Liver (tissue), 9 donors: ENCODE measurements around the gene EXOC6B. TPM values are rescaled to one million over a fixed set of nuclear protein-coding genes. Genes with fewer than 3 reads are reported as not detected.

Experiments
- DNase-seq: peaks from one replicate; pipeline ENCODE4 v3.0.0-alpha.2; 2017; ENCODE audit warnings: low spot score
- H3K27ac ChIP-seq, 2 donors: one replicate each; pipeline ENCODE4 v1.7.0; 2013; ENCODE audit warnings: inconsistent platforms in 2 of 2, low read length in 2 of 2, control low read depth in 1 of 2, low read depth in 1 of 2, mild to moderate bottlenecking in 1 of 2
- H3K27me3 ChIP-seq, 4 donors: one replicate each; pipeline versions ENCODE4 v1.6.1 to v1.7.0; 2013; ENCODE audit warnings: low read length in 3 of 4, inconsistent platforms in 1 of 4, mild to moderate bottlenecking in 1 of 4, moderate library complexity in 1 of 4; ENCODE audit not compliant: control insufficient read depth in 4 of 4, insufficient read depth in 4 of 4
- H3K36me3 ChIP-seq, 4 donors: one replicate each; pipeline versions ENCODE4 v1.6.1 to v1.7.0; 2013; ENCODE audit warnings: low read length in 3 of 4, mild to moderate bottlenecking in 3 of 4, low read depth in 1 of 4, moderate library complexity in 1 of 4; ENCODE audit not compliant: control insufficient read depth in 4 of 4, insufficient read depth in 3 of 4
- H3K4me1 ChIP-seq, 4 donors: one replicate each; pipeline versions ENCODE4 v1.6.1 to v1.7.0; 2013; ENCODE audit warnings: low read length in 3 of 4, mild to moderate bottlenecking in 3 of 4, moderate library complexity in 1 of 4; ENCODE audit not compliant: control insufficient read depth in 4 of 4, insufficient read depth in 4 of 4
- H3K4me3 ChIP-seq, 3 donors: one replicate each; pipeline versions ENCODE4 v1.6.1 to v1.7.0; 2013; ENCODE audit warnings: low read length in 3 of 3, control low read depth in 1 of 3, low read depth in 1 of 3, mild to moderate bottlenecking in 1 of 3
- H3K9ac ChIP-seq, 2 donors: one replicate each; pipeline ENCODE4 v1.7.0; 2013; ENCODE audit warnings: low read length in 2 of 2, mild to moderate bottlenecking in 2 of 2, moderate library complexity in 2 of 2, control low read depth in 1 of 2, low read depth in 1 of 2
- H3K9me3 ChIP-seq, 4 donors: one replicate each; pipeline versions ENCODE4 v1.6.1 to v1.7.0; 2013; ENCODE audit warnings: low read length in 3 of 4; ENCODE audit not compliant: control insufficient read depth in 4 of 4
- EGR1 ChIP-seq, 2 donors: IDR thresholded peaks; 2 replicates each; pipeline ENCODE4 v1.6.1; 2016 to 2018; ENCODE audit warnings: antibody characterized with exemption in 2 of 2, low read depth in 2 of 2
- FOXA1 ChIP-seq: IDR thresholded peaks from 2 replicates; pipeline ENCODE4 v1.6.1; 2016; ENCODE audit warnings: antibody characterized with exemption
- FOXA2 ChIP-seq: IDR thresholded peaks from 2 replicates; pipeline ENCODE4 v1.6.1; 2016; ENCODE audit warnings: antibody characterized with exemption
- GABPA ChIP-seq, 2 donors: IDR thresholded peaks in 1 of 2; conservative IDR thresholded peaks in 1 of 2; 2 replicates each; pipeline ENCODE4 v1.6.1; 2016; ENCODE audit warnings: antibody characterized with exemption in 2 of 2, mild to moderate bottlenecking in 1 of 2, moderate library complexity in 1 of 2
- HNF4A ChIP-seq, 2 donors: conservative IDR thresholded peaks; 2 replicates each; pipeline ENCODE4 v1.6.1; 2016; ENCODE audit warnings: antibody characterized with exemption in 2 of 2, mild to moderate bottlenecking in 2 of 2
- JUND ChIP-seq, 2 donors: IDR thresholded peaks; 2 replicates each; pipeline ENCODE4 v1.6.1; 2016; ENCODE audit warnings: antibody characterized with exemption in 2 of 2
- MAX ChIP-seq: IDR thresholded peaks from 2 replicates; pipeline ENCODE4 v1.6.1; 2016; ENCODE audit warnings: antibody characterized with exemption
- NR2F2 ChIP-seq: IDR thresholded peaks from 2 replicates; pipeline ENCODE4 v1.6.1; 2016; ENCODE audit warnings: antibody characterized with exemption
- REST ChIP-seq: IDR thresholded peaks from 2 replicates; pipeline ENCODE4 v1.6.1; 2016; ENCODE audit warnings: antibody characterized with exemption, mild to moderate bottlenecking
- RXRA ChIP-seq, 2 donors: IDR thresholded peaks; 2 replicates each; pipeline ENCODE4 v1.6.1; 2017 to 2018; ENCODE audit warnings: antibody characterized with exemption in 2 of 2, mild to moderate bottlenecking in 1 of 2
- SP1 ChIP-seq: IDR thresholded peaks from 2 replicates; pipeline ENCODE4 v1.6.1; 2018; ENCODE audit warnings: antibody characterized with exemption, mild to moderate bottlenecking
- YY1 ChIP-seq: IDR thresholded peaks from 2 replicates; pipeline ENCODE4 v1.6.1; 2016; ENCODE audit warnings: antibody characterized with exemption, mild to moderate bottlenecking
- ZBTB33 ChIP-seq: IDR thresholded peaks from 2 replicates; pipeline ENCODE4 v1.6.1; 2016; ENCODE audit warnings: antibody characterized with exemption
- WGBS: extraction: QIAGEN DNeasy Blood & Tissue Kit; methylation state at CpG from one replicate; pipeline ENCODE4 v1.1.7; 2013; 5-methylcytosine and 5-hydroxymethylcytosine counted together
- polyA plus RNA-seq, 2 donors: library from polyadenylated mRNA; stranded (reverse) in 1 of 2; unstranded in 1 of 2; fragments of 200-250 nt in 1 of 2; fragments of >200 nt in 1 of 2; fragmentation: Nextera tagmentation in 1 of 2; extraction: Ambion mirVana in 1 of 2; gene quantifications; one replicate each; pipeline versions ENCODE4 v1.2.1 to v1.2.3, GENCODE V29; 2013 to 2015
- total RNA-seq, 2 donors: library from RNA; depleted of rRNA; stranded (reverse); fragments of >200 nt; gene quantifications; one replicate each; pipeline ENCODE4 v1.2.3, GENCODE V29; 2014
- donor health status: healthy.
- donor health status: healthy.
- donor health status: healthy.
- donor health status: healthy.
- donor health status: healthy.

Gene EXOC6B
- total and polyA plus RNA-seq, 4 donors, result 1.7 to 9.5 (median 5.5) TPM

GRCh38 chr2:72731116-72731515 lies 94.7 kb downstream of the EXOC6B start:
- TF ChIP-seq ZBTB33, result no peak
- no peak for TF ChIP-seq JUND (IDR thresholded peaks at IDR 0.05)
- TF ChIP-seq NR2F2, result no peak
- Histone ChIP-seq H3K27ac (no peak overlapping the region), H3K4me3 (no peak overlapping the region), H3K36me3 (no peaks in the 10 kb centered on the region), H3K9ac (no peak overlapping the region), H3K9me3 (no peaks in the 10 kb centered on the region), H3K27me3 (no peaks in the 10 kb centered on the region), H3K4me1 (no peaks in the 10 kb centered on the region)
- 93% methylated on average over 2 of the region's 2 CpGs for WGBS
- no peak for DNase-seq

GRCh38 chr2:72727356-72727755 lies 98.5 kb downstream of the EXOC6B start:
- WGBS, result 97% methylated on average over 4 of the region's 4 CpGs

GRCh38 chr2:72723769-72724370 lies 102.0 kb downstream of the EXOC6B start:
- Histone ChIP-seq H3K36me3 (no peaks in the 10 kb centered on the region), H3K9me3 (no peaks in the 10 kb centered on the region), H3K9ac (no peak overlapping the region), H3K4me1 (peaks cover 5 to 25% (median 23%) of the 10 kb centered on the region in 4 donors), H3K4me3 (peak overlapping the region in 1 of 3 donors; percentile 33), H3K27me3 (no peaks in the 10 kb centered on the region), H3K27ac (peak overlapping the region; percentile 25 to 69)
- no peak for DNase-seq
- 38% methylated on average over 3 of the region's 3 CpGs for WGBS
- TF ChIP-seq HNF4A (conservative IDR thresholded peaks at IDR 0.05), result peak; percentile 40 to 48
- TF ChIP-seq JUND (IDR thresholded peaks at IDR 0.05), result peak in 1 of 2 donors; percentile 15
- TF ChIP-seq EGR1 (IDR thresholded peaks at IDR 0.05; ENCODE audit: low read depth in 2 of 2), result no peak
- TF ChIP-seq YY1, result peak; percentile 46
- TF ChIP-seq GABPA (IDR thresholded peaks at IDR 0.05 in 1 of 2, conservative IDR thresholded peaks at IDR 0.05 in 1 of 2), result no peak
- peak; percentile 69 to 82 for TF ChIP-seq RXRA (IDR thresholded peaks at IDR 0.05)
- peak; percentile 24 for TF ChIP-seq FOXA1
- peak; percentile 11 for TF ChIP-seq FOXA2
- TF ChIP-seq REST, result no peak
- peak; percentile 62 for TF ChIP-seq SP1

More at GRCh38 chr2:72727356-72727755, 98.5 kb downstream of the EXOC6B start:
- H3K4me1 ChIP-seq, result peaks cover 5 to 25% (median 20%) of the 10 kb centered on the region in 4 donors
- no peaks in the 10 kb centered on the region for H3K36me3 ChIP-seq
- no peak for DNase-seq
- H3K9ac ChIP-seq, result no peak overlapping the region
- H3K9me3 ChIP-seq, result no peaks in the 10 kb centered on the region
- H3K4me3 ChIP-seq, result no peak overlapping the region
- no peaks in the 10 kb centered on the region for H3K27me3 ChIP-seq
- H3K27ac ChIP-seq, result no peak overlapping the region
- TF ChIP-seq HNF4A (conservative IDR thresholded peaks at IDR 0.05) (no peak), JUND (IDR thresholded peaks at IDR 0.05) (no peak), MAX (no peak)
